Measurements from ENCODE around the gene ZNF287.

GRCh38 chr17:16513873-16514272, 55.1 kb downstream of the ZNF287 start:
- TF ChIP-seq CTCF (IDR thresholded peaks at IDR 0.05) (no peak), EP300 (IDR thresholded peaks at IDR 0.05) (no peak), POLR2A (IDR thresholded peaks at IDR 0.05) (no peak)
